ENCODE results near the gene CLMN. TPM values are rescaled to one million over a fixed set of nuclear protein-coding genes. Genes with fewer than 3 reads are reported as not detected.

The CLMN gene
- total and polyA plus RNA-seq, 10 of the 15 experiments (the other 5 are each of a cell fraction or from before 2014, with no cell fraction given), result 7.8 to 49.3 (median 18.5) TPM

DNA sequence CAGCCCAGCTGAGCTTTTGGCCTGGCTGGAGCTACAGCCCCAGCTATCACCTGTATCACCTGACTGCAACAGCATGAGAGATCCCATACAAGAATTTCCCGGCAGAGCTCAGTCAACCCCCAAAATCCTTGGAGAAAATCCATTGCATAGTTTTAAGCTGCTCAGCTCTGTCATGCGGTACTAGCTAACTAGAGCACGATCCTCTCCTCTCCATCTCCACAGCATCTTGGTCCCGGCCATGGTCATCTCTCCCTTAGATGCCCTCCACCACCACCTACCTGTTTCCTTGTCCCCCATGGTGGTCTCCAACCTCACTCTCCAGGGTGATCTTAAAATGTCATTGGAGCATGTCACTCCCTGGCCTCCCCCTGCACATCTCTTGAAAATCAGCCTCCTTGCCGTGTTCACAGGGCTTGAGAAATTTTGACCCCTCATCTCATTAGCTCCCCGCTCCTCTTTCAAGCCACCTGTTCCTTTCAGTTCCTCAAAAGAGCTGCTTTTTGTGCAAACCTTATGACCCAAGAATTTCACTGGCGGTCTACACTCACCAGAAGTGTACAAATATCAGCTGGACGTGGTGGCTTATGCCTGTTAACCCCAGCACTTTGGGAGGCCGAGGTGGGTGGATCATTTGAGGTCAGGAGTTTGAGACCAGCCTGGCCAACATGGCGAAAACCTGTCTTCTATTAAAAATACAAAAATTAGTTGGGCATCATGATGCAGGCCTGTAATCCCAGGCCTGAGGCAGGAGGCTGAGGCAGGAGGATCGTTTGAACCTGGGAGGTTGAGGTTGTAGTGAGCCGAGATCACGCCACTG lies 8.1 kb upstream of the CLMN start (continued):
- TF ChIP-seq, protein P1, sequence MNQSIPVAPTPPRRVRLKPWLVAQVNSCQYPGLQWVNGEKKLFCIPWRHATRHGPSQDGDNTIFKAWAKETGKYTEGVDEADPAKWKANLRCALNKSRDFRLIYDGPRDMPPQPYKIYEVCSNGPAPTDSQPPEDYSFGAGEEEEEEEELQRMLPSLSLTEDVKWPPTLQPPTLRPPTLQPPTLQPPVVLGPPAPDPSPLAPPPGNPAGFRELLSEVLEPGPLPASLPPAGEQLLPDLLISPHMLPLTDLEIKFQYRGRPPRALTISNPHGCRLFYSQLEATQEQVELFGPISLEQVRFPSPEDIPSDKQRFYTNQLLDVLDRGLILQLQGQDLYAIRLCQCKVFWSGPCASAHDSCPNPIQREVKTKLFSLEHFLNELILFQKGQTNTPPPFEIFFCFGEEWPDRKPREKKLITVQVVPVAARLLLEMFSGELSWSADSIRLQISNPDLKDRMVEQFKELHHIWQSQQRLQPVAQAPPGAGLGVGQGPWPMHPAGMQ (IDR thresholded peaks at IDR 0.05; ENCODE audit: borderline replicate concordance), result no peak; the same call in 1 of the 2 replicates
- peak; percentile 99 for TF ChIP-seq BCL11A (IDR thresholded peaks at IDR 0.05; ENCODE audit: low read depth, low read length)
- peak; percentile 87; the same call in 1 of the 2 replicates for TF ChIP-seq RCOR1 (conservative IDR thresholded peaks at IDR 0.05; ENCODE audit: low read depth, low read length)
- TF ChIP-seq RBBP5 (conservative IDR thresholded peaks at IDR 0.05), result no peak
- no peak for TF ChIP-seq SIX5 (IDR thresholded peaks at IDR 0.05; ENCODE audit: low read depth, low read length, severe bottlenecking)
- peak; percentile 90 to 94 for TF ChIP-seq IKZF2 (IDR thresholded peaks at IDR 0.05)
- TF ChIP-seq TCF3 (IDR thresholded peaks at IDR 0.05; ENCODE audit: borderline replicate concordance, insufficient read depth, low read depth, low read length), result peak; percentile 100
- TF ChIP-seq, protein P2, sequence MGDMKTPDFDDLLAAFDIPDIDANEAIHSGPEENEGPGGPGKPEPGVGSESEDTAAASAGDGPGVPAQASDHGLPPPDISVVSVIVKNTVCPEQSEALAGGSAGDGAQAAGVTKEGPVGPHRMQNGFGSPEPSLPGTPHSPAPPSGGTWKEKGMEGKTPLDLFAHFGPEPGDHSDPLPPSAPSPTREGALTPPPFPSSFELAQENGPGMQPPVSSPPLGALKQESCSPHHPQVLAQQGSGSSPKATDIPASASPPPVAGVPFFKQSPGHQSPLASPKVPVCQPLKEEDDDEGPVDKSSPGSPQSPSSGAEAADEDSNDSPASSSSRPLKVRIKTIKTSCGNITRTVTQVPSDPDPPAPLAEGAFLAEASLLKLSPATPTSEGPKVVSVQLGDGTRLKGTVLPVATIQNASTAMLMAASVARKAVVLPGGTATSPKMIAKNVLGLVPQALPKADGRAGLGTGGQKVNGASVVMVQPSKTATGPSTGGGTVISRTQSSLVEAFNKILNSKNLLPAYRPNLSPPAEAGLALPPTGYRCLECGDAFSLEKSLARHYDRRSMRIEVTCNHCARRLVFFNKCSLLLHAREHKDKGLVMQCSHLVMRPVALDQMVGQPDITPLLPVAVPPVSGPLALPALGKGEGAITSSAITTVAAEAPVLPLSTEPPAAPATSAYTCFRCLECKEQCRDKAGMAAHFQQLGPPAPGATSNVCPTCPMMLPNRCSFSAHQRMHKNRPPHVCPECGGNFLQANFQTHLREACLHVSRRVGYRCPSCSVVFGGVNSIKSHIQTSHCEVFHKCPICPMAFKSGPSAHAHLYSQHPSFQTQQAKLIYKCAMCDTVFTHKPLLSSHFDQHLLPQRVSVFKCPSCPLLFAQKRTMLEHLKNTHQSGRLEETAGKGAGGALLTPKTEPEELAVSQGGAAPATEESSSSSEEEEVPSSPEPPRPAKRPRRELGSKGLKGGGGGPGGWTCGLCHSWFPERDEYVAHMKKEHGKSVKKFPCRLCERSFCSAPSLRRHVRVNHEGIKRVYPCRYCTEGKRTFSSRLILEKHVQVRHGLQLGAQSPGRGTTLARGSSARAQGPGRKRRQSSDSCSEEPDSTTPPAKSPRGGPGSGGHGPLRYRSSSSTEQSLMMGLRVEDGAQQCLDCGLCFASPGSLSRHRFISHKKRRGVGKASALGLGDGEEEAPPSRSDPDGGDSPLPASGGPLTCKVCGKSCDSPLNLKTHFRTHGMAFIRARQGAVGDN (IDR thresholded peaks at IDR 0.05), result no peak
- TF ChIP-seq, protein P3, sequence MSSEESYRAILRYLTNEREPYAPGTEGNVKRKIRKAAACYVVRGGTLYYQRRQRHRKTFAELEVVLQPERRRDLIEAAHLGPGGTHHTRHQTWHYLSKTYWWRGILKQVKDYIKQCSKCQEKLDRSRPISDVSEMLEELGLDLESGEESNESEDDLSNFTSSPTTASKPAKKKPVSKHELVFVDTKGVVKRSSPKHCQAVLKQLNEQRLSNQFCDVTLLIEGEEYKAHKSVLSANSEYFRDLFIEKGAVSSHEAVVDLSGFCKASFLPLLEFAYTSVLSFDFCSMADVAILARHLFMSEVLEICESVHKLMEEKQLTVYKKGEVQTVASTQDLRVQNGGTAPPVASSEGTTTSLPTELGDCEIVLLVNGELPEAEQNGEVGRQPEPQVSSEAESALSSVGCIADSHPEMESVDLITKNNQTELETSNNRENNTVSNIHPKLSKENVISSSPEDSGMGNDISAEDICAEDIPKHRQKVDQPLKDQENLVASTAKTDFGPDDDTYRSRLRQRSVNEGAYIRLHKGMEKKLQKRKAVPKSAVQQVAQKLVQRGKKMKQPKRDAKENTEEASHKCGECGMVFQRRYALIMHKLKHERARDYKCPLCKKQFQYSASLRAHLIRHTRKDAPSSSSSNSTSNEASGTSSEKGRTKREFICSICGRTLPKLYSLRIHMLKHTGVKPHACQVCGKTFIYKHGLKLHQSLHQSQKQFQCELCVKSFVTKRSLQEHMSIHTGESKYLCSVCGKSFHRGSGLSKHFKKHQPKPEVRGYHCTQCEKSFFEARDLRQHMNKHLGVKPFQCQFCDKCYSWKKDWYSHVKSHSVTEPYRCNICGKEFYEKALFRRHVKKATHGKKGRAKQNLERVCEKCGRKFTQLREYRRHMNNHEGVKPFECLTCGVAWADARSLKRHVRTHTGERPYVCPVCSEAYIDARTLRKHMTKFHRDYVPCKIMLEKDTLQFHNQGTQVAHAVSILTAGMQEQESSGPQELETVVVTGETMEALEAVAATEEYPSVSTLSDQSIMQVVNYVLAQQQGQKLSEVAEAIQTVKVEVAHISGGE (CRISPR knock-in tag; IDR thresholded peaks at IDR 0.05), result no peak
- TF ChIP-seq MEF2B (IDR thresholded peaks at IDR 0.05; ENCODE audit: partially characterized antibody, poor library complexity, severe bottlenecking), result peak; percentile 66
- peak; percentile 65; the same call in 1 of the 2 replicates for TF ChIP-seq MYB (IDR thresholded peaks at IDR 0.05; ENCODE audit: borderline replicate concordance, low read depth, low read length)
- TF ChIP-seq ZSCAN29 (IDR thresholded peaks at IDR 0.05), result peak; percentile 95
- TF ChIP-seq, protein P4, sequence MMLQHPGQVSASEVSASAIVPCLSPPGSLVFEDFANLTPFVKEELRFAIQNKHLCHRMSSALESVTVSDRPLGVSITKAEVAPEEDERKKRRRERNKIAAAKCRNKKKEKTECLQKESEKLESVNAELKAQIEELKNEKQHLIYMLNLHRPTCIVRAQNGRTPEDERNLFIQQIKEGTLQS (IDR thresholded peaks at IDR 0.05; ENCODE audit: borderline replicate concordance, extremely low read depth, low read depth, low read length), result no peak
- TF ChIP-seq RFX5 (IDR thresholded peaks at IDR 0.05; ENCODE audit: low read depth, low read length), result no peak
- peak; percentile 36; the same call in 1 of the 2 replicates for TF ChIP-seq RB1 (IDR thresholded peaks at IDR 0.05; ENCODE audit: borderline replicate concordance)
- peak; percentile 92 for TF ChIP-seq NFIC (IDR thresholded peaks at IDR 0.05; ENCODE audit: low read depth, low read length)
- TF ChIP-seq CHD4 (IDR thresholded peaks at IDR 0.05), result peak; percentile 96
- 0 out of 2 replicates have a peak, but pooled peaks have one; percentile 53 for TF ChIP-seq CHD2 (IDR thresholded peaks at IDR 0.05; ENCODE audit: borderline replicate concordance, low read depth, low read length)
- 0 out of 2 replicates have a peak, but pooled peaks have one; percentile 50 for TF ChIP-seq POLR2A (IDR thresholded peaks at IDR 0.05; ENCODE audit: low read depth, low read length)
- TF ChIP-seq LARP7 (IDR thresholded peaks at IDR 0.05), result no peak
- peak; percentile 100 for TF ChIP-seq ZNF217 (IDR thresholded peaks at IDR 0.05)
- no peak for TF ChIP-seq EZH2 (IDR thresholded peaks at IDR 0.05; ENCODE audit: borderline replicate concordance, control insufficient read depth, low read depth, low read length)

Data from GM12878 (cell line).